Neural progenitor cell (in vitro differentiated cells): ENCODE measurements around the gene SEMA5B. TPM values are rescaled to one million over a fixed set of nuclear protein-coding genes. Genes with fewer than 3 reads are reported as not detected.
A peak's percentile ranks its signal among the peaks of the same experiment; 100 is the strongest.

Source experiments
- DNase-seq: peaks from one replicate; pipeline ENCODE4 v3.0.0-alpha.2; 2016; ENCODE audit warnings: low spot score
- H2AFZ ChIP-seq: fragments of 200-600 bp; sonication (generic); replicated peaks from 2 replicates; pipeline ENCODE4 v1.6.1; 2016; ENCODE audit warnings: antibody characterized with exemption
- H3F3A ChIP-seq: fragments of 200-600 bp; sonication (generic); 2 replicates; pipeline ENCODE4 v1.6.1; 2016; ENCODE audit warnings: antibody characterized with exemption, low read depth
- H3K27ac ChIP-seq: fragments of 200-600 bp; sonication (generic); 2 replicates; pipeline ENCODE4 v1.5.1; 2016; ENCODE audit warnings: mild to moderate bottlenecking
- H3K27me3 ChIP-seq: fragments of 200-600 bp; sonication (generic); 2 replicates; pipeline ENCODE4 v1.6.1; 2016; ENCODE audit warnings: mild to moderate bottlenecking, moderate library complexity
- H3K36me3 ChIP-seq: fragments of 200-600 bp; sonication (generic); 2 replicates; pipeline ENCODE4 v1.5.1; 2016
- H3K4me1 ChIP-seq: fragments of 200-600 bp; sonication (generic); 2 replicates; pipeline ENCODE4 v1.6.1; 2016; ENCODE audit warnings: mixed run types
- H3K4me2 ChIP-seq: fragments of 200-600 bp; sonication (generic); 2 replicates; pipeline ENCODE4 v1.6.1; 2016
- H3K4me3 ChIP-seq: fragments of 200-600 bp; sonication (generic); 2 replicates; pipeline ENCODE4 v1.5.1; 2016
- H3K79me2 ChIP-seq: fragments of 200-600 bp; sonication (generic); 2 replicates; pipeline ENCODE4 v1.6.1; 2016; ENCODE audit warnings: low read depth
- H3K9ac ChIP-seq: fragments of 200-600 bp; sonication (generic); 2 replicates; pipeline ENCODE4 v1.6.1; 2016
- H3K9me3 ChIP-seq: fragments of 200-600 bp; sonication (generic); 2 replicates; pipeline ENCODE4 v1.5.1; 2016; ENCODE audit warnings: low read depth
- H4K20me1 ChIP-seq: fragments of 200-600 bp; sonication (generic); 2 replicates; pipeline ENCODE4 v1.6.1; 2016; ENCODE audit warnings: low read depth
- H3K27ac Mint-ChIP-seq: 3 replicates; pipeline ENCODE4 v1.8.0; 2021; ENCODE audit warnings: mixed read lengths
- H3K27me3 Mint-ChIP-seq: 2 replicates; pipeline ENCODE4 v1.8.0; 2022; ENCODE audit warnings: low read depth, mild to moderate bottlenecking, inconsistent platforms, moderate library complexity, mixed read lengths; ENCODE audit not compliant: insufficient read depth
- H3K36me3 Mint-ChIP-seq: 3 replicates; pipeline ENCODE4 v1.8.0; 2021; ENCODE audit warnings: mixed read lengths
- H3K4me1 Mint-ChIP-seq: 3 replicates; pipeline ENCODE4 v1.8.0; 2021; ENCODE audit warnings: mixed read lengths
- H3K4me3 Mint-ChIP-seq: 3 replicates; pipeline ENCODE4 v1.8.0; 2021; ENCODE audit warnings: mild to moderate bottlenecking, moderate library complexity, mixed read lengths
- H3K9me3 Mint-ChIP-seq: 3 replicates; pipeline ENCODE4 v1.8.0; 2020; ENCODE audit warnings: mixed read lengths
- CTCF ChIP-seq: fragments of 200-600 bp; sonication (generic); IDR thresholded peaks from 2 replicates; pipeline ENCODE4 v1.5.1; 2017; ENCODE audit warnings: antibody characterized with exemption, mild to moderate bottlenecking
- EZH2 ChIP-seq: fragments of 200-600 bp; sonication (generic); IDR thresholded peaks from 2 replicates; pipeline ENCODE4 v1.6.1; 2017; ENCODE audit warnings: antibody characterized with exemption, mild to moderate bottlenecking, moderate library complexity
- EZH2phosphoT487 ChIP-seq: fragments of 200-600 bp; sonication (generic); IDR thresholded peaks from 2 replicates; pipeline ENCODE4 v1.6.1; 2017; ENCODE audit warnings: antibody characterized with exemption
- total RNA-seq: library from RNA; depleted of rRNA; stranded (reverse); fragments of >200 nt; gene quantifications from 2 replicates; pipeline ENCODE4 v1.2.3, GENCODE V29; 2015; ENCODE audit warnings: low replicate concordance

The SEMA5B gene
- total RNA-seq, 1 donor from 2014 or later: 10.1 TPM

- Histone ChIP-seq H3K9me3 (no peaks in the 10 kb centered on the region), H3K36me3 (no peaks in the 10 kb centered on the region), H3K4me1 (peaks cover 24% of the 10 kb centered on the region), H3F3A (peaks cover 10% of the 10 kb centered on the region), H3K9ac (no peak overlapping the region), H3K79me2 (no peaks in the 10 kb centered on the region), H3K27ac (no peak overlapping the region), H3K4me3 (no peak overlapping the region), H4K20me1 (no peaks in the 10 kb centered on the region), H3K27me3 (no peaks in the 10 kb centered on the region), H2AFZ (no peak overlapping the region), H3K4me2 (no peak overlapping the region)
- peaks cover 6% of the 10 kb centered on the region for H3K27me3 Mint-ChIP-seq
- no peak overlapping the region for H3K27ac Mint-ChIP-seq
- DNase-seq: no peak
- peaks cover 39% of the 10 kb centered on the region for H3K4me1 Mint-ChIP-seq
- H3K4me3 Mint-ChIP-seq: no peak overlapping the region
- no peaks in the 10 kb centered on the region for H3K9me3 Mint-ChIP-seq
- no peak for TF ChIP-seq CTCF
- no peak for TF ChIP-seq EZH2phosphoT487
- no peak for TF ChIP-seq EZH2
- H3K36me3 Mint-ChIP-seq: peaks cover 10% of the 10 kb centered on the region
Measured at GRCh38 chr3:122961146-122961545, 66.4 kb downstream of the SEMA5B start.

GRCh38 chr3:122960652-122961051 is 66.9 kb downstream of the SEMA5B start:
- no peak overlapping the region for H3K4me3 ChIP-seq
- H3K27me3 ChIP-seq: no peaks in the 10 kb centered on the region
- peaks cover 39% of the 10 kb centered on the region for H3K4me1 Mint-ChIP-seq
- no peak for DNase-seq
- no peaks in the 10 kb centered on the region for H3K79me2 ChIP-seq
- no peak overlapping the region for H2AFZ ChIP-seq
- H3K4me1 ChIP-seq: peaks cover 24% of the 10 kb centered on the region
- H3K4me2 ChIP-seq: no peak overlapping the region
- H3K27me3 Mint-ChIP-seq: peaks cover 8% of the 10 kb centered on the region
- no peak overlapping the region for H3K4me3 Mint-ChIP-seq
- no peaks in the 10 kb centered on the region for H3K36me3 ChIP-seq
- peak overlapping the region; percentile 5 for H3K27ac Mint-ChIP-seq
- peaks cover 12% of the 10 kb centered on the region for H3K36me3 Mint-ChIP-seq
- H3K27ac ChIP-seq: no peak overlapping the region
- no peaks in the 10 kb centered on the region for H4K20me1 ChIP-seq
- no peaks in the 10 kb centered on the region for H3K9me3 Mint-ChIP-seq
- TF ChIP-seq EZH2 (no peak), EZH2phosphoT487 (no peak), CTCF (no peak)
- no peaks in the 10 kb centered on the region for H3K9me3 ChIP-seq
- H3K9ac ChIP-seq: no peak overlapping the region
- H3F3A ChIP-seq: peaks cover 10% of the 10 kb centered on the region

GRCh38 chr3:122959339-122959738 is 68.2 kb downstream of the SEMA5B start:
- Mint-ChIP-seq H3K27ac (peak overlapping the region; percentile 15), H3K9me3 (no peaks in the 10 kb centered on the region), H3K27me3 (peaks cover 9% of the 10 kb centered on the region), H3K4me1 (peaks cover 32% of the 10 kb centered on the region), H3K4me3 (no peak overlapping the region), H3K36me3 (peaks cover 15% of the 10 kb centered on the region)
- Histone ChIP-seq H3K4me2 (no peak overlapping the region), H3K36me3 (no peaks in the 10 kb centered on the region), H3K9me3 (no peaks in the 10 kb centered on the region), H4K20me1 (no peaks in the 10 kb centered on the region), H3K79me2 (no peaks in the 10 kb centered on the region), H3K27ac (no peak overlapping the region), H3K27me3 (no peaks in the 10 kb centered on the region), H3K9ac (no peak overlapping the region), H3F3A (no peaks in the 10 kb centered on the region), H3K4me1 (peaks cover 15% of the 10 kb centered on the region), H3K4me3 (no peak overlapping the region), H2AFZ (no peak overlapping the region)
- no peak for DNase-seq
- TF ChIP-seq EZH2 (no peak), CTCF (no peak), EZH2phosphoT487 (no peak)
